ENCODE data around the gene GAS2. TPM values are rescaled to one million over a fixed set of nuclear protein-coding genes. Genes with fewer than 3 reads are reported as not detected.

Gene GAS2
- total and polyA plus RNA-seq, 2 donors (not counting 3 experiments of a cell fraction or from before 2014, with no cell fraction given) = 0.54 to 0.88 TPM

- H3K27ac ChIP-seq (ENCODE audit: insufficient read depth, low read depth, low read length) = peak overlapping the region; percentile 68
- no peaks in the 10 kb centered on the region for H3K9me1 ChIP-seq (replicated peaks; ENCODE audit: control insufficient read depth, extremely low read depth, insufficient read depth, low read length)
- peak overlapping the region; percentile 67 for H3K4me2 ChIP-seq (ENCODE audit: insufficient read depth, low read length)
- FAIRE-seq = no peak
- peak overlapping the region; percentile 63 for H3K9ac ChIP-seq (replicated peaks; ENCODE audit: extremely low read depth, insufficient read depth, low read length)
- H3K27me3 ChIP-seq (ENCODE audit: control insufficient read depth in 2 of 2, insufficient read depth in 2 of 2, low read length in 2 of 2) = peaks cover 0 to 10% of the 10 kb centered on the region in 2 experiments
- no peaks in the 10 kb centered on the region for H3K79me2 ChIP-seq (ENCODE audit: control insufficient read depth, insufficient read depth, low read length)
- H2AFZ ChIP-seq (ENCODE audit: low read depth, low read length) = peak overlapping the region; percentile 70
- peak; percentile 58 for DNase-seq (ENCODE audit: low read depth, low spot score)
- H3K9me3 ChIP-seq (replicated peaks; ENCODE audit: control insufficient read depth, insufficient read depth, low read length) = no peaks in the 10 kb centered on the region
- ChIA-PET CTCF (interaction anchor here (1.1 to 1.5 kb wide), 3 partner anchors 13 to 105 kb away, joined by 3 to 4 read pairs (median 4); no protein-coding TSS in a partner anchor), POLR2A (interaction anchor here (0.5 kb wide), 1 partner anchor 126 kb away, joined by 5 read pairs; the partner anchor contains the start of gene SVIP)
- no peaks in the 10 kb centered on the region for H4K20me1 ChIP-seq (replicated peaks; ENCODE audit: control insufficient read depth, extremely low read depth, insufficient read depth, low read length)
- no peaks in the 10 kb centered on the region for H3K36me3 ChIP-seq (ENCODE audit: control insufficient read depth in 2 of 2, extremely low read depth in 1 of 2, insufficient read depth in 2 of 2, low read length in 2 of 2)
- intact Hi-C loops (cut with micrococcal nuclease) (loop anchor here (1.0 to 5.0 kb wide), 3 partner anchors 25 to 124 kb away; partner anchors contain the start of genes FANCF and SVIP), dilution Hi-C loops (cut with MboI; ENCODE audit: extremely low pct_ligation_motif_present, low sequenced_read_pairs) (no loop called here)
- TF ChIP-seq MAX (IDR thresholded peaks at IDR 0.05; ENCODE audit: insufficient read depth, insufficient read length) = no peak
- TF ChIP-seq MYC (IDR thresholded peaks at IDR 0.05; ENCODE audit: low read depth, low read length) = no peak
- no peak for TF ChIP-seq FOS (IDR thresholded peaks at IDR 0.05; ENCODE audit: borderline replicate concordance, insufficient read depth, low read length)
- no peak for TF ChIP-seq GATA2 (IDR thresholded peaks at IDR 0.05; ENCODE audit: insufficient read depth, insufficient read length, low read depth, low read length)
- no peak for TF ChIP-seq EZH2 (IDR thresholded peaks at IDR 0.05; ENCODE audit: borderline replicate concordance, low read depth, low read length, severe bottlenecking)
- no TSS peak for BruUV-seq (replicated peaks)
- peaks cover 20% of the 10 kb centered on the region for H3K4me1 ChIP-seq (ENCODE audit: control insufficient read depth, extremely low read depth, insufficient read depth, low read length)
- no peak overlapping the region for H3K4me3 ChIP-seq (replicated peaks in 1 of 3; ENCODE audit: insufficient read depth in 1 of 3, low read depth in 1 of 3, low read length in 3 of 3)
Observed at GRCh38 chr11:22703591-22703990, 37.2 kb downstream of the GAS2 start.

- DNase-seq (ENCODE audit: low read depth, low spot score) (no peak), FAIRE-seq (no peak)
- no TSS peak for BruUV-seq (replicated peaks)
- intact Hi-C loops (cut with micrococcal nuclease) = no loop called here
- H3K9me3 ChIP-seq (replicated peaks; ENCODE audit: control insufficient read depth, insufficient read depth, low read length) = no peaks in the 10 kb centered on the region
- no peak overlapping the region for H3K4me3 ChIP-seq (replicated peaks in 1 of 3; ENCODE audit: insufficient read depth in 1 of 3, low read depth in 1 of 3, low read length in 3 of 3)
- no peaks in the 10 kb centered on the region for H3K27me3 ChIP-seq (ENCODE audit: control insufficient read depth in 2 of 2, insufficient read depth in 2 of 2, low read length in 2 of 2)
- H3K4me2 ChIP-seq (ENCODE audit: insufficient read depth, low read length) = no peak overlapping the region
- TF ChIP-seq FOS (IDR thresholded peaks at IDR 0.05; ENCODE audit: borderline replicate concordance, insufficient read depth, low read length) (no peak), MYC (IDR thresholded peaks at IDR 0.05; ENCODE audit: low read depth, low read length) (no peak), CTCF (IDR thresholded peaks at IDR 0.05; ENCODE audit: extremely low read depth in 1 of 2, insufficient read depth in 1 of 2, low read depth in 1 of 2, low read length in 2 of 2) (no peak), POLR2A (IDR thresholded peaks at IDR 0.05; ENCODE audit: low read depth, low read length) (no peak), GATA2 (IDR thresholded peaks at IDR 0.05; ENCODE audit: insufficient read depth, insufficient read length, low read depth, low read length) (no peak), POLR2AphosphoS5 (IDR thresholded peaks at IDR 0.05; ENCODE audit: insufficient read depth, low read depth, low read length) (no peak), MAX (IDR thresholded peaks at IDR 0.05; ENCODE audit: insufficient read depth, insufficient read length) (no peak), JUN (IDR thresholded peaks at IDR 0.05; ENCODE audit: borderline replicate concordance, insufficient read depth, insufficient read length, low read depth) (no peak), EZH2 (IDR thresholded peaks at IDR 0.05; ENCODE audit: borderline replicate concordance, low read depth, low read length, severe bottlenecking) (no peak)
- peaks cover 15% of the 10 kb centered on the region for H3K4me1 ChIP-seq (ENCODE audit: control insufficient read depth, extremely low read depth, insufficient read depth, low read length)
- no peak overlapping the region for H3K9ac ChIP-seq (replicated peaks; ENCODE audit: extremely low read depth, insufficient read depth, low read length)
- H3K79me2 ChIP-seq (ENCODE audit: control insufficient read depth, insufficient read depth, low read length) = no peaks in the 10 kb centered on the region
- H4K20me1 ChIP-seq (replicated peaks; ENCODE audit: control insufficient read depth, extremely low read depth, insufficient read depth, low read length) = no peaks in the 10 kb centered on the region
- H3K36me3 ChIP-seq (ENCODE audit: control insufficient read depth in 2 of 2, extremely low read depth in 1 of 2, insufficient read depth in 2 of 2, low read length in 2 of 2) = no peaks in the 10 kb centered on the region
- no peaks in the 10 kb centered on the region for H3K9me1 ChIP-seq (replicated peaks; ENCODE audit: control insufficient read depth, extremely low read depth, insufficient read depth, low read length)
- CTCF ChIA-PET = no interaction called here
- dilution Hi-C loops (cut with MboI; ENCODE audit: extremely low pct_ligation_motif_present, low sequenced_read_pairs) = no loop called here
- H2AFZ ChIP-seq (ENCODE audit: low read depth, low read length) = no peak overlapping the region
- POLR2A ChIA-PET = no interaction called here
- no peak overlapping the region for H3K27ac ChIP-seq (ENCODE audit: insufficient read depth, low read depth, low read length)
Observed at GRCh38 chr11:22707119-22707899, 40.9 kb downstream of the GAS2 start.
